Smooth muscle cell of the brain vasculature (primary cell): ENCODE measurements around the gene LRP11.

ENCODE experiments used
- DNase-seq: peaks from one replicate; pipeline ENCODE4 v3.0.0-alpha.2; 2012; ENCODE audit warnings: low read depth, low spot score

LRP11 gene

GRCh38 chr6:149783551-149783950 lies 80.6 kb downstream of the LRP11 start:
- no peak for DNase-seq

- no peak for DNase-seq
These were observed 81.8 kb downstream of the LRP11 start for GRCh38 chr6:149782337-149782736.

GRCh38 chr6:149781715-149782114 lies 82.4 kb downstream of the LRP11 start:
- no peak for DNase-seq

DNA sequence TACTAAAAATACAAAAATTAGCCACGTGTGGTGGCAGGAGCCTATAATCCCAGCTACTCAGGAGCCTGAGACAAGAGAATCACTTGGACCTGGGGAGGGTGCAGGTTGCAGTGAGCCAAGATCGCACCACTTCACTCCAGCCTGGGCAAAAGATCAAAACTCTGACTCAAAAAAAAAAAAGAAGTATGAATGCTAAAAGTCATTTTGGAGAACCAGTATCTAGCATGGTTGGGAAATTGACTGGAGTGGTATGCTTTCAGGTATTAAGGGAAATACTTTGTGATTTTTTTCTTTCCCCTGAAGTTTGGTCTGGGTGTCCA lies 84.6 kb downstream of the LRP11 start:
- no peak for DNase-seq

DNA sequence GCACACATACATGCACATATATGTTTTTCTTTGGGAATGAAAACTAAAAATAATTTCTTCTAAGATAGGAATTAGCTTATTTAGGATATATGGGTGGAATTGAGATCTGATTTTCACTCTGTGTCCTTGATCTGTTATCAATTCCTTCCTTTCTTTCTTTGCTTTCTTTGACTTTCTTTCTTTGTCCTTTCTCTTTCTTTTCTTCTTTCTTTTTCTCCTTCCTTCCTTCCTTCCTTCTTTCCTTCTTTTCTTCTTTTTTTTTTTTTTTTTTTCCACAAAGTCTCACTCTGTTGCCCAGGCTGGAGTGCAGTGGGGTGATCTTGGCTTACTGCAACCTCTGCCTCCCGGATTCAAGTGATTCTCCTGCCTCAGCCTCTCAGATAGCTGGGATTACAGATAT lies 86.5 kb downstream of the LRP11 start:
- DNase-seq = no peak

DNA sequence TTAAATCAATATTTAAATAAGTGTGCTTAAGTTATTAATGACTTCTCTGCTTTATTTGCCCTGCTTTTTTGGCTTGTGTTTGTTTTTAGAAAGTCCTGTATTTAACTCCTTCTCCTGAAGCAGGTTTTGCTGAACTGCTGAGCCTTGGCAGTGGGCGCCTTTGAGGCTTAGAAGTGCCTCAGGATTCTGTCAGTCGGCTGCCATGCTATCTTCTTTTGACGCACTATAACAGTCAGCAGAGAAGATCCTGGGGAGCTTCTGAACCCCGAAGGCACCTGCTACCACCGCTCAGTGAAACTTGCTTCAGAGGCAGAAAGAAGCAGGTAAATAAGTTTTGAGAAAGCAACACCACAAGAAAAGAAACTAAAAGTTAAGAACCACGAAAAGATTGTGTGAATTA lies 92.2 kb downstream of the LRP11 start:
- DNase-seq = no peak

DNA sequence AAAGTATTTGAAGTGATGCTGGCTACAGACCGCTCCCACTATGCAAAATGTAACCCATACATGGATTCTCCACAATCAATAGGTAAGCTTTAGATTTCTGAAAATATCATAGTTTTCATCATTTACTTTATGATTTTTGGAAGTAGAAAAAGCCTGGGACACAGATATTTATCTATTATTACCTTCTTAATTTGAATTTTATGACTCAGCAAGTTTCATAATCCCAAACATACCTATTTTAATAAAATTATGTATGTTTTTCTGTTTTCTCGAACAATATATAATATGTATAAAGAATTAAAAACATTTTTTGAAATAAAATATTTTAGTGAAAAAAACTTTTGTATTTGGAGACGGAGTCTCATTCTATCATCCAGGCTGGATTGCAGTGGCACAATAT lies 93.0 kb downstream of the LRP11 start:
- no peak for DNase-seq

- DNase-seq = no peak
These were observed 94.5 kb downstream of the LRP11 start for GRCh38 chr6:149769676-149770075.
